NCI-H1092 treated with DMSO at 0.1 percent for 48 hours (cell line): ENCODE data around the gene SLC9A1.
"Not testable (repeated sequence)": the region's sequence is repeated elsewhere in the genome, so short reads cannot be mapped to it uniquely, and the experiment has no call there.

Experiments used
- DNase-seq: peaks from one replicate; lab custom pipeline; 2025; lab: John Stamatoyannopoulos, UW

Gene SLC9A1

DNA sequence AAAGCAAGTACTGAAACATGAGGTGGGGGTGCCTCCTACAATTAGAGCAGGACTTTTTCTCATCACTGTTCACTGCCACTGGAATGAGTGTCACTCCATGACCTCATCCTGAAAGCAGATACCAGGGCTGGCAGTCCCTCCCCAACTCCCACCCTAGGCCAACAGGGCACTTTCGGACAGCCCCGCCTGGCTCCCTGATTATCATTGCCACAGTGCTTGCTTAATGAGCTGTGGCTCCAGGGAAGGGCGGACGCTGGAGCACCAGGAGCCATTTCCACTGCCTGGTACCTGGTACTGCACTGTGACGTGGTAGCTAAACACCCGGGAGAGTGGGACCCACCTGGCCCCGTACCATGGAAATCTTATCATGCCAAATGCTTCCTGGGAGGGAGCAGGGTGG lies 22.3 kb downstream of the SLC9A1 start:
- DNase-seq = no peak

DNA sequence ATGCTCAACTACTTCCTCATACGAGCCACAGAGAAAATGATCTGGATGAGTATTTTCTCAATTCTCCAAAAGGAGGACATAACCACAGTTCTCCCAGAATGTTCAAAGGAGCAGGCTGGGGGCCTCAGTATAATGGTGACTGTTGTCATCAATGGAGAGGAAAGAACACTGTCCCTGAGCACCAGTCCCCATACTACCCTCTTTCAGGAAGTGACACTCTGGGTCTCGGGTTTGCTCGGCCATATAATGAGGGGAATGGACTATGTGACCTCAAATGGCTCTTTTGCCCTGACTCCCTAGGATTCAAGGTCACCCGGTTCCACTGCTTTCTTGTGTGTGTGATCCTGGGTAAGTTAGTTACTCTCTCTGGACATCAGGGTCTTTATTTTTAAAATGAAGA lies 22.8 kb downstream of the SLC9A1 start:
- no peak for DNase-seq

DNA sequence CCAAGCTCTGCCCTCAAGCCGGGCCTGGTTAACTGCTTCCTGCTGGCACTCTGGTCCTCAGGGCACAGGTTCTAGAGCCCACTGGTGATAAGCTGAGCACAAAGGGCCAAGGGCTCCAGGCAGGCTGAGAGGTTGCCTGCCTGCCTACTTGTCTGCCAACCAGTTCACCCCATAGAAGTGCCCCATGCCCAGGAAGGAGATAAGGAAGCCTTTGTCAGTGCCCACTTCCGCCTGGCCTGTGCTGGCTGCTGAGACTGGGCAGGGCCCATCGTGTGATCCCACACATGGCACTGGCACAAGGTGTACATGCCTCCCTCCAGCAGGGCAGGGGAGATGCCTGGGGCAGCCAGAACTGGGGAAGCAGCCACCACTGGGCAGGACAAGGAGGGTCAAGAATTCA lies 24.1 kb downstream of the SLC9A1 start:
- DNase-seq = no peak

DNA sequence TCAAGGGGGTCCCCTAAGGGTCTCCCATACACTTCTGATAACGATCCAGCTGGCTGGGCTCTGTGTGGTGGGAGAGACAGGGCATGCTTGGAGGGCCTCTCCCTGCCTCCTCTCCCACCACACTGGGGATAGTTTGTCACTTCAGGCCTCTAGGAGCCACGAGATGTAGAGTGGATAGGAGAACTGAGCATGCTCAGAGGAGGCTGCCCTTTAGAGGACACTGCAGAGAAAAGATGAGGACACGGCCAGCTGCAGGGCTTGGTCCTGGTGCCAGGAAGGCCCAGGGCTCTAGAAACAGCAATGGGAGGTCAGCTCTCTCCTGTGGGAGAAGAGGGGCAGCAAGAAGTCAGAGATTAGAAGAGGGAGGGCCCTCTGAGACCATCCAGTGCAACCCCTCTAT lies 25.7 kb downstream of the SLC9A1 start:
- no peak for DNase-seq

DNA sequence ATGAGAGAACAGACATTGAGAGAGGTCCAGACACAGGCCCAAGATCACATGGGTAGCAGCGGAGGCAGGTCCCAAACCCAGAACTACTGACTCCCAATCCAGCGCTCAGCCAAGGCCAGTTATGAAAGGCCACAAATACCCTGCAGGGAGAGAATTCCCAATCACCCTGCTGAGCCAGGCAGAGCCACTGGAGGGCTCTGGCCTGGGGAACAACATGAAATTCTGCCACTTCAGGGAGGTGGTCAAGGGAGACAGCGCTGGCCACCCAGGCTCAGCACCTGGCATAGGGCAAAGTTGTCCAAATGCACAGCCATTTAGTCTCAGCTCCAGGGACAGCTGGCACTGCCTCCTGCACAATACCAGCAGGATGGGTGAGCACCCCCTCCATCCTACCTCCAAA lies 27.5 kb downstream of the SLC9A1 start:
- no peak for DNase-seq

DNA sequence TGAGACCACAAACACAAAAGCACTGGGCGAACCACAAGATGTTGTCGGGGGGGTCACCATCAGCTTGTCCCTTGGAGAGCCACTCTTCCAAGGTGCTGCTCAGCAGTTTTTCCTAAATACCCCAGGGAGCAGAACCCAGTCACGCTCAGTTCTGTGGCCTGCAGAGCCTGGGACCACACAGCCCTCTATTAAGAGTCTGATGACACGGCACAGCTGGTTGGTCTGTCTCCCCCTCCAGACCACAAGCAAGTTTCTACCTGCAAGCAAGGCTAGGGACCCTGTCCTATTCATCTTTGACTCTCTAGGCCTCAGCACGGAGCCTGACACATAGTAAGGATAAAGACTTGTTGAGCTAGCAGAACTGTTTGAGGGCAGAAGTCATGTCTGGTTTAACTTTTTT lies 28.5 kb downstream of the SLC9A1 start:
- DNase-seq = no peak

DNA sequence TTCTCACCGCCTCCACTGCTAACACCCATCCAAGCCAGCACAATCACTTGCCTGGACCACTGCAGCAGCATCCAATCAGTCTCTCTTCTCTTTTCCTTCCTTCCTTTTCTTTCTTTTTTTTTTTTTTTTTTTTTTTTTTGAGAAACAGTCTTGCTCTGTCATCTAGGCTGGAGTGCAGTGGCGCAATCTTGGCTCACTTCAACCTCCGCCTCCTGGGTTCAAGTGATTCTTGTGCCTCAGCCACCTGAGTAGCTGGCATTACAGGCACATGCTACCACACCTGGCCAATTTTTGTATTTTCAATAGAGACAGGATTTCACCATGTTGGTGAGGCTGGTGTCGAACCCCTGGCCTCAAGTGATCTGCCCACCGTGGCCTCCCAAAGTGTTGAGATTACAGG lies 29.8 kb downstream of the SLC9A1 start:
- DNase-seq = not testable (repeated sequence)

DNA sequence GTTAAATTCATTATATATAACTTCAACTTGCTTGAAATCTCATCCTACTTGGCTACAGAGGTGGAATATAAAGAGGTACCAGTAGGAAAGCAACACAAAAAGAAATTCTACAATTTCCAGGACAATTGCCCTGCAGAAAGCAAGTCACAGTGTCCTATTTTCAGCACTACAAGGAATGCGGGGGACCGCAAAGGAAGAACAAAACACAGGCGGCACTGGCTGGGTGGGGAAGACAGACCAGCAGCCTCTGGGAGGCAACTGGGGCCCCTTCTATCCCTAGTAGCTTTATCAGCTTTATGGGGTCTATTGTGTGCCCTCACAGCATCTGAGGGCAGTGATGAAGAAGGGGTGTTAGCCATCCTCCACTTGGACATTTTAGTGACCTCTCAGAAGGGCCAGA lies 30.5 kb downstream of the SLC9A1 start:
- DNase-seq = no peak

DNA sequence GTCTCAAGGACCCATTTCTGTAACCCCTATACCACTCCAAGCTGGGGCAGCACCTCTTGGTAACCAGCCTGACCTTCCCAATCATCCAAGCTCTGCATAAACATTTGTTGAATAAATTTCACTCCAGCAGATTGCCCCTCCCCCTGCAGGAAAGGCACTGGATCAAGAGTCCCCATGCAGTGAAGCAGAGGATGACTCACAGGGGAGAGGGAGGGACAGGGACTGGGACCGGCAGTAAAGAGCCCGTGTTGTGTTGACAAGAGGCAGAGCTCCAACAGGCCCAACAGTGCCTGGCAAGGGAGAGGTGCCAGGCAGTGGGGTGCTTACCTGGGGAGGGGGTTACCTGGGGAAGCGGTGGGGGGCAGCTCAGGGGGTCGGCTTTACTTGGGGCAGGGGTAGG lies 32.3 kb downstream of the SLC9A1 start:
- DNase-seq = no peak

DNA sequence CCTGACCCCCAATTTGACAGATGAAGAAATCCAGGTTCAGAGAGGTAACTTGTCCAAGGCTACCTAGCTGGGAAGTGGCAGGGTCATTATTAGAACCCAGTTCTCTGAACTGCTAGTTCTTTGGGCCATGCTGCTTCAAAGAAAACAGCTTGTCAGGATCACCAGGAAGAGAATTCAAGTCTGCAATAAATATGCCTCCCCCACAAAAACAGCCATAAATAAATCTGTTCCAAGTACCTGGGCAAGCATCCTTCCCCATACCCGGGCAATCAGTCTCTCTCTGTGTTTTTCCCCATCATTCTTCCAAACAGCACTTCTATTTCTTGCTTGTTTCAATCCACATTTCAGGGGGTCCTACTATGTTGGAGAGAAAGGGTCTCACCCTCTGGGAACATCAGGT lies 34.1 kb downstream of the SLC9A1 start:
- no peak for DNase-seq

DNA sequence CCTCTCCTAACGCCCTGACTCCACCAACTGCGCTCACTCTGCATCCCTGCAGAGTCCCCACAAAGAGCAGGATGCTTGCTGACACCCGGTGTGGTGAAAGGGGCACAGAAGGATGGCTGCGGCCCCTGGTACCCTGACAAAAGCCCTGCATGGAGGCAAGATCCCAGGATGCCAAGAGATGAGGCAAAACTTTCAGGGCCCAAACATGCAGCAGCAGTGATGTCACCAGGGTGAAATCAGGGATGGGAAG lies 36.6 kb downstream of the SLC9A1 start:
- DNase-seq = no peak

DNA sequence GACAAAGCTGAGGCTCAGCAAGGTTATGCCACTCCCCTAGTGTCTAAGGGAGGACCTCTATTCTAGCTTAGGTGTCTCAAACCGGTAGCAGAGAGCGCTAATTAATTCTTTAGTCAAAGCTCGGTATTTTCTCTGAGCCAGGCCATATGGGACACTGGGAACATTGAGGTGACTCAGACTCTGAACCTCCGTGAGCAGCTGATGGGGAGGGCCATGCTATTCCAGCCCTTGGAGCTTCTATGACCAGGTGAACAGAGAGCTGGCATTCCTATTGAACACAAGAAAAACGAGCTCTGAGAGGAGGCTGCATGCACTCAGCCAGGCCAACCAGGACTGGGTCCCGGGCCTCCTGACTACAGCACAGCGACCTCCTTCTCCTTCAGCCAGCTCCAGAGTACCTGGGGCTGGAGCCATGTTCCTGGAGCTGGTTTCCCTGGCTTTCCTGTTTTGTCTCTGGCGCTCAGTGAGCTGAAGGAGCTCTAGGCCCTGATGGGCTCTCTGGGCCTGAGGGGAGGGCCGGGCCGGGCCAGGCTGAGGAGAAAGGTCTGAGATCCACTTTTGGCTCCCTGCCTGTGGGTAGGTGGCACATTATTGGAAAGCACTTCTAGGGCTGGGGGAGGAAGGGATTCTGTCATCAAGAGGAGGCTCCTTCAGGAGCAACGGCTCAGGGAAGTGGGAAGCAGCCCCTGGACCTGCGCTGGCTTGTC lies 37.0 kb downstream of the SLC9A1 start:
- DNase-seq = no peak

DNA sequence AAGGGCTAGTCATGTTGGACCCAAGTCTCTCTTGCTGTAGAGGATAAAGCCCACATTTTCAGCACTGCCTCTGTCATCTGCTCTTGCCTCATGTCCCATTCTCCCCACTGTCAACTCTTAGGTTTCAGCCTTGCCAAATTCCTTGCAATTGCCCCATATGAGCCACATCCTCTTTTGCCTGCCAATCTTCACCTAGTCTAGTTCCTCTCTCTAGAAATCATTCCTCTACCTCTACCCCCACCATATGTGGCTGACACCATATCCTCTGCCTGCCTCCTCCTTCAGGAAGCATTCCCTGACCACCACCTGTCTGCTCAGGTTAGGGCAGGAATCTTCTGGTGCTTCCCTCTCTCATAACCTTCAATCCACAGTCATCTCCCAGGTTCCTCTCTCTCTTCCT lies 38.2 kb downstream of the SLC9A1 start:
- no peak for DNase-seq

DNA sequence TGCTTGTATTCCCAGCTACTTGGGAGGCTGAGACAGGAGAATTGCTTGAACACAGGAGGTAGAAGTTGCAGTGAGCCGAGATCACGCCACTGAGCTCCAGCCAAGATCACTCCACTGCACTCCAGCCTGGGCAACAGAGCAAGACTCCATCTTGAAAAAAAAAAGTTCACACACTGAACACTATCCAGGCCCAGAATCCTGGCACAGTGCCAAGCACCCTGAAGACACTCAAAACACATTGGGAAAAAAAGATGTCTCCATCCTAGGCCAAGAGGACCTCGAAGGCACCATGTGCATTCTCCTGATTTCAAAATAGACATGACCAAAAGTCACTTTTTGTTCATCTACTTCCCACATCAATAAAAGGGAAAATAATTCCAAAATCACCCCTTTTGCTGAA lies 38.7 kb downstream of the SLC9A1 start:
- DNase-seq = no peak

DNA sequence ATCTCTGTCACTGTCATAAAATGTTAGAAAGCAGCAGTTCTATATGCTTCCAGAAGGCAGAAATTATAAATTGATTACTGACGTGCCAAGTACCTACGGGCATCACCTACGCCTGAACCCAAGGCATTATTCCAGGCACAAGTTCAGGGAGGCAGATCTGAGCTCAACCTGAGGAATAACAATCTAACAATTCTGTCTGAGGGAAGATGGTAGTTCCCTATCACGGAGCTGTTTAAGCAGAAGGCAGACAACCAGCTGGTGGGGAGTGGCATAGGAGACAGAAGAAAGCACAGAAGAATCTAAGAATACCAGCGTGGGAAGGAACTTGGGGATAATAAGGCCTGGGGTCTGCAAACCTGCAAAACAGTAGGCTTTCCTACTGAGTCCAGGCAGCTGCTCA lies 40.4 kb downstream of the SLC9A1 start:
- no peak for DNase-seq

DNA sequence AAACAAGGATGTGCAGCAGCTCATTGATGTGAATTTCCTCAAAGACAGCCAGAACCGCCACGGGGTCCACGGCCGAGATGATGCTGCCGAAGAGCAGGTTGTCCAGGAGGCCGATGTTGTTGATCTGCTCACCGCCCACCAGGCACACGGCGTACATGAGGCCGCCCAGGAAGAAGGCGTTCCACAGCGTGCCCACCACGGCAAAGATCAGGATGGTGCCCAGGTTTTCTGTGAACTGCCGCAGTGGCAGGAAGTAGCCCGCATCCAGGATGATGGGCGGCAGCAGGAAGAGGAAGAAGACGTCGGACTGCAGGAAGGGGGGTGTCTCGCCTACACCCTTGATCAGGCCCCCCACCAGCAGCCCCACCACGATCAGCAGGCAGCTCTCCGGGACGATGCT lies 41.1 kb downstream of the SLC9A1 start:
- no peak for DNase-seq

DNA sequence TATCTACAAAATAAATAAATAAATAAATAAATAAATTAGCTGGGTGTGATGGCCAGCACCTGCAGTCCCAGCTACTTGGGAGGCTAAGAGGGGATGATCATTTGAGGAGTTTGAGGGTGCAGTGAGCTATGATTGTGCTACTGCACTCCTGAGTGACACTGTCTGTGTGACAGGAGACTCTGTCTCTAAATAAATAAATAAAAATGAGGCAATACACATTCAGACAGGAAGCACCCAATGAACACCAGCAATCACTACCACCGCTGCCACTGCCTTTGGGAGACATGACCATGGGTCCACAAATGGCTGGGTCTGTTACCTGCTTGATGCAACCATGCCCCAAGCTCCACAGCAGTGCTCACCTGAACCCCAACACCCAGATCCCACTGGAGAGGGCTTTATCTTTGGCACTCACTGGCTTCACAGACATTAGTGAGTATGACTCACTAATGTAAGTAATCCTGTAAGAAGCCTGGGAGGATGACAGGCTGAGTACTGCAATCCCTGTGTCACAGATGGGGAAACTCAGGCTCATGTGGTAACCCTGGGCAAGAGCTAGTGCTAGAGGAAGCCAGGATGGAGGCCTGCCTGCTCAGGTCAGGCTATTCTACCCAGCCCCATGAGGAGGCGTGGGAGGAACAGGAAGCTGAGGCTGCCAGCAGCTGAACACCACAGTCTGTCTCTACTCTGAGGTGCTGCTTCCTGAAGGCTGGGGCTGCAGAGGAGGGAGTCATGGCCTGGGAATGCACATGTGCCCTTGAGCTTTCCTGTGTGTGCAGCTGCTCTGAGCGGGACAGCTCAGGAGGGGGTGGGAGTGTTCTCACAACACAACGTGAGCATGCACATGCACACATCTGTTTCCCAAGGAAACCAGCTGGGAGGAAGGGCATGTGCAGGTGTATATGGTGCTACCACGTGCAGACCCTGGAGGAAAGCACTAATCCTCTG lies 43.0 kb downstream of the SLC9A1 start:
- no peak for DNase-seq

DNA sequence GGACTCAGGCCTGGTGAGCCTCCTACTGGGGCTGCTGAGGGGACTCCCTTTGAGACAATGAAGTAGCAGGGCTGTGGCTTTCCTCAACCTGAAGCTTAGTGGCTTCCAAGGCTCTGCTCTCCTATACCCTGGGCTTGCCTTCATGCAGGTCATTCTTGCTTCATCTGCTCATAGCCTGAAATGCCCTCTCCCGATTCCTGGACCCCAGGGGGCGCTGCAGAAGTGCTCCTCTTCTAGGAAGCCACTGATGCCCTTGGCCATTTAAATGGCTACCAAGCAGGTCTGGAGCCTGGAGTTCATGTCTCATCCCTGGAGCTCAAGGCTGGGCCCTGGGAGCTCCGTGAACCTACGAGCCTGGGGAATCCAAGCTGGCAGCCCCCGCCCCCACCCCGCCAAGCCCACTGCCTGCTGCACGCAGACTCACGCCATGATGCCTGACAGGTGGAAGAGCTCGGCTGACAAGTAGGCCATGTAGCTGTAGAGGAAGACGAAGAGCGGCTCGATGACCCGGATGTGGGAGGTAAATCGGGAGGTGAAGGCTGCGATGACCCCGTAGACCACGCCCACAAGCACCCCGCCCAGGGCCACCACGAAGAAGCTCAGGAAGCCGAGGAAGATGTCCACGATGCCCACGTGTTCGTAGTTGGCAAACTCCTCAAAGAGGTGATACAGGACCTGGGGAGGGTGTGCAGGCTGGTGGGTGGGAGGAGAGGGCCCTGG lies 45.7 kb downstream of the SLC9A1 start:
- DNase-seq = no peak

DNA sequence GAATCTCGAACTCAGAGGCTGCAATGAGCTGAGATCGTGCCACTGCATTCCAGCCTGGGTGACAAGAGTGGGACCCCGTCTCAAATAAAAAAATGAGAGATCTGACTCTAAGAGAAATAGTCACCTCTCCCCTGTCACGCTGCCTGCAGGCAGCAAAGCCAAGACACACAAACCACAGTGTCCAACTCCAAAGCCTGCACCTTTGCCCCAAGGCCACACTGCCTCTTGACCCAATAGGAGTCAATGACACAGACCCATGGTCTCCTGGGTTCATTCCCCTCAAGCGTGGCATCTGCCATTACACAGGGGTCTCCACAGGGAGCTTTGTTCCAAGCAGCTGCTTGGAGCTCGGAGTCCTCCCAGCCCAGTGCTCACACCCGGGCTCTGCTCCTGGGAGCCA lies 46.3 kb downstream of the SLC9A1 start:
- DNase-seq = no peak

DNA sequence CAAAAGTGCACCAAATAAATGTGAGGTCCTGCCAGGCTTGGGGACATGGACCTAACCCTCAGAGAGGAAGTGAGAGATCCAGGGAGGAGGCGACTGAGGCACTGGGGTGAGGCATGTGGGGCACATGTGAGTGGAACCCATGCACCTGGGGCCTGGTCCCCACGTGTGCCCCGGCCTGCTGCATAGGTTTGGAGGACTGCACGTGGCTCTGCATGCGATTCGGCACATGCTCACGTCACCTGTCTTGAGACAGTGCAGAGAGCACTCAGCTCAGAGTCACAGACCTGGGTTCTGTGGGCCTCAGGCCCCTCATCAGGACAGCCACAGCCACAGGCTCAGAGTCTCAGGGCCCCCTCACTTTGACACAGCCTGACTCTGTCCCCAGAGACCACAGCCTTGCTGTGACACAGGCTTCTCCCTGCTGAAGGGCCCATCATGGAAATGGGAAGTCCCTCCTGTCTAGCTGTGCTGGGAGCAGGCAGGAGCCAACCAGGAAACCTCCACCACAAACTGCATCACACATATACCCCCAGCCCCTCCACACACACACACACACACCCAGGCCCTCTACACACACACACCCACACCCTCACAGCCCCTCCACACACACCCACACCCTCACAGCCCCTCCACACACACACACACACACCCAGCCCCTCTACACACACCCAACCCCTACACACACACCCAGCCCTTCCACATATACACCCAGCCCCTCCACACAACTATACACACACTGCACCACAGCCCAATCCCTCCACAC lies 48.2 kb downstream of the SLC9A1 start:
- DNase-seq = no peak

DNA sequence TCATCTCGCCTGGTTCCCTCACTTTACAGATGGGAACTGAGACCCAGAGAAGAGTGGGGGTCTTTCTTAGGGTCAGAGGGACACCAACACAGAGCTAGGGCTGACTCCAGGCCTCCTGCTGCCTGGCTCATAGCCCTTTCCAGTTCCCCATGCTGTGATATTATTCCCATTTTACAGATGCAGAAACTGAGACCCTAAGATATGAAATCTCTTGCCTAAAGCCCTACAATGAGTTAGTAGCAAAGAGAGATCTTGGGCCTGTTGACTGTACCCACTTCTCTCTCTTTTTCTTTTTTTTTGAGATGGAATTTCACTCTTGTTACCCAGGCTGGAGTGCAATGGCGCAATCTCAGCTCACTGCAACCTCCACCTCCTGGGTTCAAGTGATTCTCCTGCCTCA lies 49.9 kb downstream of the SLC9A1 start:
- DNase-seq = no peak

DNA sequence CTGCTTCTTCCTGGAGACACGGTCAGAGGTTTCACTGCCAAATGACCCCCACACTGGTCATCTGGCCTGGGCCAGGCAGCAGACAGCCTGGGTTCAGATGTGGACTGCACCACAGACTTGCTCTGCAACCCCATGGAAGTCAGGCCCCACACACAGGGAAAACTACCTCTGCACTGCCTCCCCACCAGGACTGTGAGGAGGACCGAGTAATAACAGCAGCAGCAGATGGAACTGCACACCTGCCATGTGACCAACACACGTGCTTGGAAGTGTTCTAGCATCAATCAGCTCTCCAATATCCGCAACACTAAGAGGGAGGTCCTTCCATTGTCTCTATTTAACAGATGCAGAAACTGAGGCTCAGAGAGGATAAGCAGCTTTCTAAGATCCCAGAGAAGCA lies 51.4 kb downstream of the SLC9A1 start:
- DNase-seq = no peak
